Astrocyte of the spinal cord (primary cell): Measurements from ENCODE around the gene RNF152.

Experiments
- DNase-seq: peaks from one replicate; pipeline ENCODE4 v3.0.0; 2011; ENCODE audit warnings: low read depth, low spot score
- H3K4me3 ChIP-seq: 2 replicates; pipeline ENCODE4 v1.5.1; 2011; ENCODE audit warnings: low read depth, mild to moderate bottlenecking, low read length, moderate library complexity
- in situ Hi-C: cut with HindIII; loops from 2 replicates; pipeline ENCODE4 v1.10.0; 2017; ENCODE audit warnings: low sequenced_read_pairs
- TF ChIP-seq, protein P1 (sequence below): IDR thresholded peaks from 2 replicates; pipeline ENCODE4 v1.5.1; 2012; ENCODE audit warnings: low read depth, mild to moderate bottlenecking, low read length, inconsistent platforms

RNF152 gene

DNA sequence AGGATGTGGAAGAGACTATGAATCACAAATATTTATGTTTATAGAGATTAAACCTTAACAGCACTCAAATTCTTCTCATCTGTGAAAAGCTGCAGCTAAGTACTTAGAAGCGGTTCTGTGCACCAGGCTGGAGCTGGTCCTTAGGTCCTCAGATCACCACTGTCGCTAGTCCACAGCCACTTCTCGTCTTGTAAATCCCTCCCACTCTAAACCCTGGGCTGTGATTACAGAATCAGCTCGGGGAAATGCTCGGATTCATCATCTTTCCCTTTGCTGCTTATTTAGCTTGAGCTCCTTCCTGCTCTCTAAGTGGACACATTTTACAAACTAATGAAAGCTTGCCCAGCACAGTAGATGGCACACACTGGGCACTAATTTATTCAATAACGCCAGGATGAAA lies 61.7 kb downstream of the RNF152 start:
- in situ Hi-C loops: no loop called here
- DNase-seq: peak; percentile 19
- TF ChIP-seq, protein P1, sequence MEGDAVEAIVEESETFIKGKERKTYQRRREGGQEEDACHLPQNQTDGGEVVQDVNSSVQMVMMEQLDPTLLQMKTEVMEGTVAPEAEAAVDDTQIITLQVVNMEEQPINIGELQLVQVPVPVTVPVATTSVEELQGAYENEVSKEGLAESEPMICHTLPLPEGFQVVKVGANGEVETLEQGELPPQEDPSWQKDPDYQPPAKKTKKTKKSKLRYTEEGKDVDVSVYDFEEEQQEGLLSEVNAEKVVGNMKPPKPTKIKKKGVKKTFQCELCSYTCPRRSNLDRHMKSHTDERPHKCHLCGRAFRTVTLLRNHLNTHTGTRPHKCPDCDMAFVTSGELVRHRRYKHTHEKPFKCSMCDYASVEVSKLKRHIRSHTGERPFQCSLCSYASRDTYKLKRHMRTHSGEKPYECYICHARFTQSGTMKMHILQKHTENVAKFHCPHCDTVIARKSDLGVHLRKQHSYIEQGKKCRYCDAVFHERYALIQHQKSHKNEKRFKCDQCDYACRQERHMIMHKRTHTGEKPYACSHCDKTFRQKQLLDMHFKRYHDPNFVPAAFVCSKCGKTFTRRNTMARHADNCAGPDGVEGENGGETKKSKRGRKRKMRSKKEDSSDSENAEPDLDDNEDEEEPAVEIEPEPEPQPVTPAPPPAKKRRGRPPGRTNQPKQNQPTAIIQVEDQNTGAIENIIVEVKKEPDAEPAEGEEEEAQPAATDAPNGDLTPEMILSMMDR: no peak
- H3K4me3 ChIP-seq: no peak overlapping the region

DNA sequence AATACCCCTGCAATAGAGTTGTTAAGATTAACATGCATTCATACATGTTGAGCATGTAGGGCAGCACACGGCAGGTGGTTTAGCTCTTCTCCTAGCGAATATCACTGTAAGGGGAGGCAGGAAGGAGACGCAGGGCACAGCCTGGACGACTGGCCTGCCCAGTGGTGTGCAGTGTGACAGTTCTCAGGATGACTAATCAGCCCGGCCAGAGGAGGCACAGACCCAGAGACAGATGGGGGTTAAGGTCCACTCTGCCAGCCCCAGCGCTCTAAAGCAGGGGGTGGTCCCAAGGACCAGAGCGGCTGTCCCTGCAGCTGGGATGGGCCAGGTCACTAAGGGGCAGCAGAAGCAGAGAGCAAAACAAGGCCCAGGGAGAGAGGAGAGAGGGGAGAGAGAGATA lies 63.7 kb downstream of the RNF152 start:
- TF ChIP-seq, protein P1: no peak
- DNase-seq: no peak
- in situ Hi-C loops: no loop called here
- no peak overlapping the region for H3K4me3 ChIP-seq

DNA sequence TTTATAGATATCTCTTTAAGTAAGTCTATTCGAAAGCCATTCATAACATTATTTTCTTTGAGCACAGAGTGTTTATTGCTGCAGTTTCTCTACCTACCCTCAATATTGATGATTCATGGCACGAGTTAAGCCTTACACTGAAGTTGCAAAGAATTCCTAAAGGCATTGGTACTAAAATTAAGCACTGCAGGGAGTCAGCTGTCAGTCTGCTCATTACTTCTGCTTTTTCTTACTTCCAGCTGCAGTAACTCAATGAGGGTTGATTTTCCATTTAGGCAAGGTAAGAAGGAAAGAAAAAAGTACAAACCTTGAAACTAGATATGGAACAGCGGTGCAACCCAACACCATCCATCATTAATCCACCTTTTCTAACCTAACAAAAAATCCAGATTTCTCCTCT lies 65.2 kb downstream of the RNF152 start:
- H3K4me3 ChIP-seq: no peak overlapping the region
- in situ Hi-C loops: no loop called here
- no peak for DNase-seq
- TF ChIP-seq, protein P1: no peak

DNA sequence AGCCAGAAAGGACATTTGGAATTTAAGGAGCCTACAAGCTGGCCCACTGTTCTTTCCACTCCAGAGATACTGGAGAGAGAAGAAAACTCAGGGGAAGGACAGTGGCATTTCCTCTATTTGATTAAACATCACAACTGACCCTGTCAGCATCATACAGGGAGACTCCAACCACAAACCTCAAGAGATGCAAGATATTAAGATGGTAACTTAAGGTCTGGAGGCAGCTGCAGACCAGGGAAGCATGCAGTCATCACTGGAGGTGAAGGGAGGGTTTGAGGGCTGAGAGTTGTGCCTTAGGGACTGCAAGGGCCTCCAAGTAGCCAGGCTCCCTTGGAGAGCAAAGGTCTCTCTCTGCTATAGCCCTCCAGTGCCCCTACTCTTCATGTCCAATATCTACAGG lies 67.4 kb downstream of the RNF152 start:
- DNase-seq: peak; percentile 63
- TF ChIP-seq, protein P1: no peak
- in situ Hi-C loops: no loop called here
- H3K4me3 ChIP-seq: no peak overlapping the region

DNA sequence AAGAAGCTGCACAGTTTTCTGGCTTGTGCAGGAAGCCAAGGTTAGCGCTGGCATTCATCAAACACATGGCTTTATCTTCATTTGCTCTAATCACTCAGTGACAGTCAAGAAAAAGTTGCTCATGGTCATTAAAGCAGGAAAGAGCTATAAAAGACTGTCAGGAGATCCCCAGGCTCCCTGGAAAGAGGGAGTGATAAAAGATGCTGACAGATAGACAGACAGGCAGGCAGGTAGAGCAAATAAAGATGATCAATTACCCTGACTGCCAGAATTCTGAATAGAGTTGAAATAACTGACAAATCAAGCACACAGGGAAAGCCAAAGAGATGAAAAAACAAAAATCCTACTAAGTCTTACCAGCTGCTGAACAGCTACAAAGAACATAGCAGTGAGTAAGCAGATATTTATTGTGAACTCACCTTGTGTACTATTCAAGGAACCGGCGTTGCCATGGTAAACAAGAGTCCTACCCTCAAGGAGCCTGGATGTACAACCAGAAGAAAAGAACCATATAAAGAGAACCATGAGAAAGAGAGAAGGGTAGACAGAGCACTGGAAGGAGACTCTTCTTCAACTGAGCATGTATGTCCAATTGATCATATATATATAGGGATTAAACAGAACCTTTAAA lies 68.0 kb downstream of the RNF152 start:
- TF ChIP-seq, protein P1: no peak
- H3K4me3 ChIP-seq: no peak overlapping the region
- peak; percentile 12 for DNase-seq
- in situ Hi-C loops: no loop called here

DNA sequence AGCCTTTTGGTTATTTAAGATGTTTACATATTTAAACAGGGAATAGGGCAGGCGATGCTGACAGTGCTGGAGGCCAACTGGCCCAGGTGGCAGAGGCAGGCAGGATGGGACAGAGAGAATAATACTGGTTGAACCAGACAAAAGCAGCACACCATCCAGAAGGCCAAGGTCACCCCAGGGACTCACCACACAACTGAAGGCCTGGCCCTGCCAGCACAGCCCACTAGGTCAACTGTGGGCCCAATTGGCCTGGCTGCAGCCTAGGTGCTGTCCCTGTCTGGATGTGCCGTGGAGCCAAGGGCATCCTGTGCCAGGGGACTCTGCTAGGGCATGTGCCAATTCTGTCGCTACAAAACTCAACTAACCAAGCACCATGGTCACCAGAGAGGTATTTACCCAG lies 69.2 kb downstream of the RNF152 start:
- H3K4me3 ChIP-seq: no peak overlapping the region
- TF ChIP-seq, protein P1: no peak
- no peak for DNase-seq
- in situ Hi-C loops: no loop called here
